ENCODE measurements around the gene GKN1.

- TF ChIP-seq, protein P1, sequence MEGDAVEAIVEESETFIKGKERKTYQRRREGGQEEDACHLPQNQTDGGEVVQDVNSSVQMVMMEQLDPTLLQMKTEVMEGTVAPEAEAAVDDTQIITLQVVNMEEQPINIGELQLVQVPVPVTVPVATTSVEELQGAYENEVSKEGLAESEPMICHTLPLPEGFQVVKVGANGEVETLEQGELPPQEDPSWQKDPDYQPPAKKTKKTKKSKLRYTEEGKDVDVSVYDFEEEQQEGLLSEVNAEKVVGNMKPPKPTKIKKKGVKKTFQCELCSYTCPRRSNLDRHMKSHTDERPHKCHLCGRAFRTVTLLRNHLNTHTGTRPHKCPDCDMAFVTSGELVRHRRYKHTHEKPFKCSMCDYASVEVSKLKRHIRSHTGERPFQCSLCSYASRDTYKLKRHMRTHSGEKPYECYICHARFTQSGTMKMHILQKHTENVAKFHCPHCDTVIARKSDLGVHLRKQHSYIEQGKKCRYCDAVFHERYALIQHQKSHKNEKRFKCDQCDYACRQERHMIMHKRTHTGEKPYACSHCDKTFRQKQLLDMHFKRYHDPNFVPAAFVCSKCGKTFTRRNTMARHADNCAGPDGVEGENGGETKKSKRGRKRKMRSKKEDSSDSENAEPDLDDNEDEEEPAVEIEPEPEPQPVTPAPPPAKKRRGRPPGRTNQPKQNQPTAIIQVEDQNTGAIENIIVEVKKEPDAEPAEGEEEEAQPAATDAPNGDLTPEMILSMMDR (IDR thresholded peaks at IDR 0.05), result no peak
- no peak for TF ChIP-seq POLR2A (IDR thresholded peaks at IDR 0.05; ENCODE audit: low read depth)
- TF ChIP-seq EP300 (IDR thresholded peaks at IDR 0.05), result no peak
Measured at GRCh38 chr2:68937346-68938055, 36.9 kb upstream of the GKN1 start.

All from esophagus muscularis mucosa (tissue), 4 donors.